ENCODE data around the gene ZRANB3.
"Not testable (repeated sequence)": the region's sequence is repeated elsewhere in the genome, so short reads cannot be mapped to it uniquely, and the experiment has no call there.

ZRANB3 gene

GRCh38 chr2:135551356-135551755 lies 20.3 kb upstream of the ZRANB3 start:
- Histone ChIP-seq H3K27me3 (ENCODE audit: control insufficient read depth in 3 of 3, insufficient read depth in 3 of 3, low read depth in 1 of 3, low read length in 3 of 3) (no peaks in the 10 kb centered on the region), H3K4ac (ENCODE audit: low read length) (no peak overlapping the region), H2AFZ (ENCODE audit: low read length) (no peak overlapping the region), H2BK12ac (ENCODE audit: low read length) (no peak overlapping the region), H2BK5ac (ENCODE audit: low read length) (no peak overlapping the region), H2AK5ac (ENCODE audit: low read depth, low read length) (no peak overlapping the region), H4K8ac (ENCODE audit: low read depth, low read length) (no peak overlapping the region), H3K14ac (ENCODE audit: low read length) (no peak overlapping the region), H2BK15ac (ENCODE audit: low read length) (no peak overlapping the region), H3K79me1 (ENCODE audit: low read depth, low read length) (peaks cover 1% of the 10 kb centered on the region), H3K4me1 (ENCODE audit: control insufficient read depth in 2 of 2, insufficient read depth in 1 of 2, low read depth in 1 of 2, low read length in 2 of 2) (no peaks in the 10 kb centered on the region), H3K36me3 (replicated peaks in 1 of 2; ENCODE audit: control insufficient read depth in 2 of 2, insufficient read depth in 2 of 2, low read length in 2 of 2) (peaks cover 2 to 8% of the 10 kb centered on the region in 2 donors), H3K23ac (ENCODE audit: low read depth, low read length, poor library complexity) (no peak overlapping the region), H3K9ac (ENCODE audit: low read depth, low read length, poor library complexity) (no peak overlapping the region), H4K91ac (ENCODE audit: low read depth, low read length, poor library complexity) (no peak overlapping the region), H3K27ac (replicated peaks; ENCODE audit: low read length) (no peak overlapping the region), H3K18ac (ENCODE audit: low read length) (no peak overlapping the region), H3K4me2 (ENCODE audit: insufficient read depth, low read length, poor library complexity, severe bottlenecking) (no peak overlapping the region), H2BK120ac (ENCODE audit: low read depth, low read length) (no peak overlapping the region), H3K9me3 (replicated peaks in 1 of 2; ENCODE audit: control insufficient read depth in 2 of 2, insufficient read depth in 1 of 2, low read depth in 1 of 2, low read length in 2 of 2) (no peaks in the 10 kb centered on the region), H3K4me3 (ENCODE audit: low read length in 2 of 2) (no peak overlapping the region)
- WGBS, 2 donors (ENCODE audit: extremely low coverage in 2 of 2, insufficient read length in 2 of 2, insufficient replicate concordance in 1 of 2): no CpG with 5 or more reads among the region's 5 CpGs
- DNase-seq (ENCODE audit: low spot score): no peak

DNA sequence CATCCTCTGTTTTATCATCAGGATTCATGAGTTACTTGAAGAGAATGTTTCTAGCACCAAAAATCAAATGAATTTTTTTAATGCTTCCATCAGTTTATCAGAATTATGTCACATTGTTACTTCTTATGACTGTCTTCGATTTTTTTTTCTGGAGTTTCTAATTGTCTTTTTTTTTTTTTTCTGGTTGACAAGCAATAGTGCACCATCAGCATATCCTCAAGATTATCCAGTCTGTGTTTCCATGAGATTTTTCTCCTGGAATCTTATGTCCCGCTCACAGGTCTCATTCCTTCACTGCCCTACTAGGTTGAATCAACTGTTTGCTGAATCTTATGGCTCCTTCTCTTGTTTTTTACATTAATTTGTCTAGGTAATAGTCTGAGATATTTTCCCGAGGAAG lies 16.3 kb upstream of the ZRANB3 start:
- Histone ChIP-seq H3K27me3 (ENCODE audit: control insufficient read depth in 3 of 3, insufficient read depth in 3 of 3, low read depth in 1 of 3, low read length in 3 of 3) (no peaks in the 10 kb centered on the region), H2AK5ac (ENCODE audit: low read depth, low read length) (no peak overlapping the region), H4K8ac (ENCODE audit: low read depth, low read length) (no peak overlapping the region), H3K4me3 (ENCODE audit: low read length in 2 of 2) (no peak overlapping the region), H2AFZ (ENCODE audit: low read length) (no peak overlapping the region), H4K91ac (ENCODE audit: low read depth, low read length, poor library complexity) (no peak overlapping the region), H3K18ac (ENCODE audit: low read length) (no peak overlapping the region), H2BK12ac (ENCODE audit: low read length) (no peak overlapping the region), H3K4me2 (ENCODE audit: insufficient read depth, low read length, poor library complexity, severe bottlenecking) (no peak overlapping the region), H2BK15ac (ENCODE audit: low read length) (no peak overlapping the region), H3K9ac (ENCODE audit: low read depth, low read length, poor library complexity) (no peak overlapping the region), H3K27ac (replicated peaks; ENCODE audit: low read length) (no peak overlapping the region), H3K9me3 (replicated peaks in 1 of 2; ENCODE audit: control insufficient read depth in 2 of 2, insufficient read depth in 1 of 2, low read depth in 1 of 2, low read length in 2 of 2) (peaks cover 0 to 4% of the 10 kb centered on the region in 2 donors), H3K4ac (ENCODE audit: low read length) (no peak overlapping the region), H3K36me3 (replicated peaks in 1 of 2; ENCODE audit: control insufficient read depth in 2 of 2, insufficient read depth in 2 of 2, low read length in 2 of 2) (peaks cover 0 to 3% of the 10 kb centered on the region in 2 donors), H3K14ac (ENCODE audit: low read length) (no peak overlapping the region), H3K4me1 (ENCODE audit: control insufficient read depth in 2 of 2, insufficient read depth in 1 of 2, low read depth in 1 of 2, low read length in 2 of 2) (peaks cover 0 to 2% of the 10 kb centered on the region in 2 donors), H2BK120ac (ENCODE audit: low read depth, low read length) (no peak overlapping the region), H2BK5ac (ENCODE audit: low read length) (no peak overlapping the region), H3K23ac (ENCODE audit: low read depth, low read length, poor library complexity) (no peak overlapping the region), H3K79me1 (ENCODE audit: low read depth, low read length) (peaks cover 3% of the 10 kb centered on the region)
- WGBS, 2 donors (ENCODE audit: extremely low coverage in 2 of 2, insufficient read length in 2 of 2, insufficient replicate concordance in 1 of 2): no CpG with 5 or more reads among the region's 3 CpGs
- no peak for DNase-seq (ENCODE audit: low spot score)

- no peaks in the 10 kb centered on the region for H3K27me3 ChIP-seq (ENCODE audit: control insufficient read depth in 3 of 3, insufficient read depth in 3 of 3, low read depth in 1 of 3, low read length in 3 of 3)
- no peak overlapping the region for H3K18ac ChIP-seq (ENCODE audit: low read length)
- H3K4me1 ChIP-seq (ENCODE audit: control insufficient read depth in 2 of 2, insufficient read depth in 1 of 2, low read depth in 1 of 2, low read length in 2 of 2): peaks cover 0 to 2% of the 10 kb centered on the region in 2 donors
- H3K9ac ChIP-seq (ENCODE audit: low read depth, low read length, poor library complexity): no peak overlapping the region
- H2BK5ac ChIP-seq (ENCODE audit: low read length): no peak overlapping the region
- H4K91ac ChIP-seq (ENCODE audit: low read depth, low read length, poor library complexity): no peak overlapping the region
- no peak overlapping the region for H2BK12ac ChIP-seq (ENCODE audit: low read length)
- H3K27ac ChIP-seq (replicated peaks; ENCODE audit: low read length): no peak overlapping the region
- H2BK15ac ChIP-seq (ENCODE audit: low read length): no peak overlapping the region
- H4K8ac ChIP-seq (ENCODE audit: low read depth, low read length): no peak overlapping the region
- no peak overlapping the region for H3K4ac ChIP-seq (ENCODE audit: low read length)
- no CpG with 5 or more reads among the region's 3 CpGs for WGBS, 2 donors (ENCODE audit: extremely low coverage in 2 of 2, insufficient read length in 2 of 2, insufficient replicate concordance in 1 of 2)
- no peak for DNase-seq (ENCODE audit: low spot score)
- H3K4me2 ChIP-seq (ENCODE audit: insufficient read depth, low read length, poor library complexity, severe bottlenecking): no peak overlapping the region
- no peak overlapping the region for H3K4me3 ChIP-seq (ENCODE audit: low read length in 2 of 2)
- peaks cover 3% of the 10 kb centered on the region for H3K79me1 ChIP-seq (ENCODE audit: low read depth, low read length)
- H2AK5ac ChIP-seq (ENCODE audit: low read depth, low read length): no peak overlapping the region
- no peak overlapping the region for H2BK120ac ChIP-seq (ENCODE audit: low read depth, low read length)
- no peak overlapping the region for H3K23ac ChIP-seq (ENCODE audit: low read depth, low read length, poor library complexity)
- no peak overlapping the region for H3K14ac ChIP-seq (ENCODE audit: low read length)
- peaks cover 0 to 4% of the 10 kb centered on the region in 2 donors for H3K9me3 ChIP-seq (replicated peaks in 1 of 2; ENCODE audit: control insufficient read depth in 2 of 2, insufficient read depth in 1 of 2, low read depth in 1 of 2, low read length in 2 of 2)
- no peak overlapping the region for H2AFZ ChIP-seq (ENCODE audit: low read length)
- H3K36me3 ChIP-seq (replicated peaks in 1 of 2; ENCODE audit: control insufficient read depth in 2 of 2, insufficient read depth in 2 of 2, low read length in 2 of 2): peaks cover 0 to 3% of the 10 kb centered on the region in 2 donors
Observed at GRCh38 chr2:135546436-135546835, 15.4 kb upstream of the ZRANB3 start.

- H3K27me3 ChIP-seq (ENCODE audit: control insufficient read depth in 3 of 3, insufficient read depth in 3 of 3, low read depth in 1 of 3, low read length in 3 of 3); H2BK120ac ChIP-seq (ENCODE audit: low read depth, low read length); H4K91ac ChIP-seq (ENCODE audit: low read depth, low read length, poor library complexity); H3K4ac ChIP-seq (ENCODE audit: low read length); H2AK5ac ChIP-seq (ENCODE audit: low read depth, low read length); H3K79me1 ChIP-seq (ENCODE audit: low read depth, low read length); H2BK15ac ChIP-seq (ENCODE audit: low read length); DNase-seq (ENCODE audit: low spot score); H3K27ac ChIP-seq (replicated peaks; ENCODE audit: low read length); H3K4me3 ChIP-seq (ENCODE audit: low read length in 2 of 2); H3K14ac ChIP-seq (ENCODE audit: low read length); H3K23ac ChIP-seq (ENCODE audit: low read depth, low read length, poor library complexity); H4K8ac ChIP-seq (ENCODE audit: low read depth, low read length); H2BK12ac ChIP-seq (ENCODE audit: low read length); H3K18ac ChIP-seq (ENCODE audit: low read length); H3K4me2 ChIP-seq (ENCODE audit: insufficient read depth, low read length, poor library complexity, severe bottlenecking); H2AFZ ChIP-seq (ENCODE audit: low read length); H2BK5ac ChIP-seq (ENCODE audit: low read length); H3K9ac ChIP-seq (ENCODE audit: low read depth, low read length, poor library complexity); H3K4me1 ChIP-seq (ENCODE audit: control insufficient read depth in 2 of 2, insufficient read depth in 1 of 2, low read depth in 1 of 2, low read length in 2 of 2): not testable (repeated sequence)
- no CpG with 5 or more reads among the region's 15 CpGs for WGBS, 2 donors (ENCODE audit: extremely low coverage in 2 of 2, insufficient read length in 2 of 2, insufficient replicate concordance in 1 of 2)
- peaks cover 2 to 10% of the 10 kb centered on the region in 2 donors for H3K36me3 ChIP-seq (replicated peaks in 1 of 2; ENCODE audit: control insufficient read depth in 2 of 2, insufficient read depth in 2 of 2, low read length in 2 of 2)
- peaks cover 7 to 19% of the 10 kb centered on the region in 2 donors for H3K9me3 ChIP-seq (replicated peaks in 1 of 2; ENCODE audit: control insufficient read depth in 2 of 2, insufficient read depth in 1 of 2, low read depth in 1 of 2, low read length in 2 of 2)
Observed at GRCh38 chr2:135533545-135533944, 2.5 kb upstream of the ZRANB3 start.
